SK-N-SH treated with all-trans-retinoic acid at 6 μM for 48 hours (cell line): ENCODE measurements around the gene MTA3.

Experiments
- ATAC-seq: fragments of 200-7000 bp; cut with Tn5 transposase; 3 replicates; pipeline ENCODE4 v1.9.1; 2020; ENCODE audit warnings: mild to moderate bottlenecking, moderate library complexity
- BACH2 ChIP-seq: fragments of 250-450 bp; sonication (Bioruptor Pico); IDR thresholded peaks from 2 replicates; pipeline ENCODE4 v1.9.0; 2021; ENCODE audit warnings: mild to moderate bottlenecking, borderline replicate concordance
- CSDC2 ChIP-seq: fragments of 250-450 bp; sonication (Bioruptor Pico); IDR thresholded peaks from 2 replicates; pipeline ENCODE4 v1.5.0; 2020; ENCODE audit warnings: mild to moderate bottlenecking, moderate library complexity
- ESRRG ChIP-seq: fragments of 250-450 bp; sonication (Bioruptor Pico); IDR thresholded peaks from 2 replicates; pipeline ENCODE4 v1.6.1; 2021; ENCODE audit warnings: mild to moderate bottlenecking
- GLIS3 ChIP-seq: fragments of 250-450 bp; sonication (Bioruptor Pico); IDR thresholded peaks from 2 replicates; pipeline ENCODE4 v1.5.0; 2020; ENCODE audit warnings: mild to moderate bottlenecking, moderate library complexity
- OSR1 ChIP-seq: fragments of 250-450 bp; sonication (Bioruptor Pico); IDR thresholded peaks from 2 replicates; pipeline ENCODE4 v1.8.0; 2022; ENCODE audit warnings: moderate library complexity, mild to moderate bottlenecking, inconsistent platforms
- PPARA ChIP-seq: fragments of 250-450 bp; sonication (Bioruptor Pico); IDR thresholded peaks from 2 replicates; pipeline ENCODE4 v1.5.0; 2020; ENCODE audit warnings: mild to moderate bottlenecking, borderline replicate concordance
- RARB ChIP-seq: fragments of 250-450 bp; sonication (Bioruptor Pico); IDR thresholded peaks from 2 replicates; pipeline ENCODE4 v1.8.0; 2021; ENCODE audit warnings: mild to moderate bottlenecking, moderate library complexity
- SNAI2 ChIP-seq: fragments of 250-450 bp; sonication (Bioruptor Pico); IDR thresholded peaks from 2 replicates; pipeline ENCODE4 v1.5.0; 2020; ENCODE audit warnings: mild to moderate bottlenecking, moderate library complexity
- TCF4 ChIP-seq: fragments of 250-450 bp; sonication (Bioruptor Pico); IDR thresholded peaks from 2 replicates; pipeline ENCODE4 v1.8.0; 2021; ENCODE audit warnings: mild to moderate bottlenecking, moderate library complexity, borderline replicate concordance
- TOX ChIP-seq: fragments of 250-450 bp; sonication (Bioruptor Pico); IDR thresholded peaks from 2 replicates; pipeline ENCODE4 v1.8.0; 2021; ENCODE audit warnings: mild to moderate bottlenecking, moderate library complexity, borderline replicate concordance
- ZFP3 ChIP-seq: fragments of 250-450 bp; sonication (Bioruptor Pico); IDR thresholded peaks from 2 replicates; pipeline ENCODE4 v1.5.0; 2020; ENCODE audit warnings: mild to moderate bottlenecking, moderate library complexity
- ZNF8 ChIP-seq: fragments of 450-650 bp; formaldehyde crosslinking; IDR thresholded peaks from 2 replicates; pipeline ENCODE4 v1.5.0; 2020; ENCODE audit warnings: mild to moderate bottlenecking, moderate library complexity
- TF ChIP-seq, protein P1 (sequence below): fragments of 250-450 bp; sonication (Bioruptor Pico); IDR thresholded peaks from 2 replicates; pipeline ENCODE4 v1.5.1; 2021; ENCODE audit warnings: mild to moderate bottlenecking, moderate library complexity
- TF ChIP-seq, protein P2 (sequence below): fragments of 250-450 bp; sonication (Bioruptor Pico); IDR thresholded peaks from 2 replicates; pipeline ENCODE4 v1.8.0; 2021; ENCODE audit warnings: low read depth, mild to moderate bottlenecking, moderate library complexity, borderline replicate concordance
- TF ChIP-seq, protein P3 (sequence below): fragments of 250-450 bp; sonication (Bioruptor Pico); IDR thresholded peaks from 2 replicates; pipeline ENCODE4 v1.8.0; 2020; ENCODE audit warnings: mild to moderate bottlenecking, moderate library complexity, borderline replicate concordance
- TF ChIP-seq, protein P4 (sequence below): fragments of 250-450 bp; sonication (Bioruptor Pico); IDR thresholded peaks from 2 replicates; pipeline ENCODE4 v1.5.1; 2020; ENCODE audit warnings: low read depth, mild to moderate bottlenecking, moderate library complexity

Gene MTA3

DNA sequence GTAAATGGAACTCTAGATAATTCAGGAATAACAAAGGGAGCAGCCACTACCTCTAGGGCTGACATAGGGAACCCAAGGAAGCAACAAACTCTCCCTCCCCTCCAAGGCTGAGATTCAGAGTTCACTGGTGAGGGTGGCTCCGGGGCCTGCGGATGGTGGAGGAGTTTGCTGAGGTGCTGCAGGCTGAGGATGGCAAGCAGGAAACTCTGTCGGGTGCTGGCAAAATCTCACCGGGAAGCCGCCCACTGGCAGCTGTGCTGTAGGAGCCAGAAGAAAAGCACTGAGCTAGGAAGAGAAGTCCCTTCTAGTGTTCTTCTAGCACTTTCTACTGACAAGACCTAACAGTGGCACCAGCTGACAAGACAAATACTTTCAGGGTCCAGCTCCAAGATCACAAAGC lies 236.5 kb downstream of the MTA3 start:
- TF ChIP-seq PPARA (CRISPR knock-in tag) = no peak
- TF ChIP-seq ZNF8 (CRISPR knock-in tag) = no peak
- no peak for TF ChIP-seq ESRRG (CRISPR knock-in tag)
- TF ChIP-seq OSR1 (CRISPR knock-in tag) = no peak
- no peak for TF ChIP-seq TCF4 (CRISPR knock-in tag)
- TF ChIP-seq BACH2 (CRISPR knock-in tag) = no peak
- no peak for TF ChIP-seq GLIS3 (CRISPR knock-in tag)
- TF ChIP-seq ZFP3 = no peak
- TF ChIP-seq SNAI2 (CRISPR knock-in tag) = no peak
- TF ChIP-seq, protein P1, sequence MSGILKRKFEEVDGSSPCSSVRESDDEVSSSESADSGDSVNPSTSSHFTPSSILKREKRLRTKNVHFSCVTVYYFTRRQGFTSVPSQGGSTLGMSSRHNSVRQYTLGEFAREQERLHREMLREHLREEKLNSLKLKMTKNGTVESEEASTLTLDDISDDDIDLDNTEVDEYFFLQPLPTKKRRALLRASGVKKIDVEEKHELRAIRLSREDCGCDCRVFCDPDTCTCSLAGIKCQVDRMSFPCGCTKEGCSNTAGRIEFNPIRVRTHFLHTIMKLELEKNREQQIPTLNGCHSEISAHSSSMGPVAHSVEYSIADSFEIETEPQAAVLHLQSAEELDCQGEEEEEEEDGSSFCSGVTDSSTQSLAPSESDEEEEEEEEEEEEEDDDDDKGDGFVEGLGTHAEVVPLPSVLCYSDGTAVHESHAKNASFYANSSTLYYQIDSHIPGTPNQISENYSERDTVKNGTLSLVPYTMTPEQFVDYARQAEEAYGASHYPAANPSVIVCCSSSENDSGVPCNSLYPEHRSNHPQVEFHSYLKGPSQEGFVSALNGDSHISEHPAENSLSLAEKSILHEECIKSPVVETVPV = no peak
- TF ChIP-seq CSDC2 (CRISPR knock-in tag) = no peak
- TF ChIP-seq TOX (CRISPR knock-in tag) = no peak
- TF ChIP-seq, protein P2, sequence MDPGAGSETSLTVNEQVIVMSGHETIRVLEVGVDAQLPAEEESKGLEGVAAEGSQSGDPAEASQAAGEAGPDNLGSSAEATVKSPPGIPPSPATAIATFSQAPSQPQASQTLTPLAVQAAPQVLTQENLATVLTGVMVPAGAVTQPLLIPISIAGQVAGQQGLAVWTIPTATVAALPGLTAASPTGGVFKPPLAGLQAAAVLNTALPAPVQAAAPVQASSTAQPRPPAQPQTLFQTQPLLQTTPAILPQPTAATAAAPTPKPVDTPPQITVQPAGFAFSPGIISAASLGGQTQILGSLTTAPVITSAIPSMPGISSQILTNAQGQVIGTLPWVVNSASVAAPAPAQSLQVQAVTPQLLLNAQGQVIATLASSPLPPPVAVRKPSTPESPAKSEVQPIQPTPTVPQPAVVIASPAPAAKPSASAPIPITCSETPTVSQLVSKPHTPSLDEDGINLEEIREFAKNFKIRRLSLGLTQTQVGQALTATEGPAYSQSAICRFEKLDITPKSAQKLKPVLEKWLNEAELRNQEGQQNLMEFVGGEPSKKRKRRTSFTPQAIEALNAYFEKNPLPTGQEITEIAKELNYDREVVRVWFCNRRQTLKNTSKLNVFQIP (CRISPR knock-in tag) = no peak
- TF ChIP-seq, protein P3, sequence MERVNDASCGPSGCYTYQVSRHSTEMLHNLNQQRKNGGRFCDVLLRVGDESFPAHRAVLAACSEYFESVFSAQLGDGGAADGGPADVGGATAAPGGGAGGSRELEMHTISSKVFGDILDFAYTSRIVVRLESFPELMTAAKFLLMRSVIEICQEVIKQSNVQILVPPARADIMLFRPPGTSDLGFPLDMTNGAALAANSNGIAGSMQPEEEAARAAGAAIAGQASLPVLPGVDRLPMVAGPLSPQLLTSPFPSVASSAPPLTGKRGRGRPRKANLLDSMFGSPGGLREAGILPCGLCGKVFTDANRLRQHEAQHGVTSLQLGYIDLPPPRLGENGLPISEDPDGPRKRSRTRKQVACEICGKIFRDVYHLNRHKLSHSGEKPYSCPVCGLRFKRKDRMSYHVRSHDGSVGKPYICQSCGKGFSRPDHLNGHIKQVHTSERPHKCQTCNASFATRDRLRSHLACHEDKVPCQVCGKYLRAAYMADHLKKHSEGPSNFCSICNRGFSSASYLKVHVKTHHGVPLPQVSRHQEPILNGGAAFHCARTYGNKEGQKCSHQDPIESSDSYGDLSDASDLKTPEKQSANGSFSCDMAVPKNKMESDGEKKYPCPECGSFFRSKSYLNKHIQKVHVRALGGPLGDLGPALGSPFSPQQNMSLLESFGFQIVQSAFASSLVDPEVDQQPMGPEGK = no peak
- no peak for TF ChIP-seq RARB (CRISPR knock-in tag)
- TF ChIP-seq, protein P4, sequence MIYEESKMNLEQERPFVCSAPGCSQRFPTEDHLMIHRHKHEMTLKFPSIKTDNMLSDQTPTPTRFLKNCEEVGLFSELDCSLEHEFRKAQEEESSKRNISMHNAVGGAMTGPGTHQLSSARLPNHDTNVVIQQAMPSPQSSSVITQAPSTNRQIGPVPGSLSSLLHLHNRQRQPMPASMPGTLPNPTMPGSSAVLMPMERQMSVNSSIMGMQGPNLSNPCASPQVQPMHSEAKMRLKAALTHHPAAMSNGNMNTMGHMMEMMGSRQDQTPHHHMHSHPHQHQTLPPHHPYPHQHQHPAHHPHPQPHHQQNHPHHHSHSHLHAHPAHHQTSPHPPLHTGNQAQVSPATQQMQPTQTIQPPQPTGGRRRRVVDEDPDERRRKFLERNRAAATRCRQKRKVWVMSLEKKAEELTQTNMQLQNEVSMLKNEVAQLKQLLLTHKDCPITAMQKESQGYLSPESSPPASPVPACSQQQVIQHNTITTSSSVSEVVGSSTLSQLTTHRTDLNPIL (CRISPR knock-in tag) = no peak
- TF ChIP-seq, all 23 proteins: peak for 0
- ATAC-seq = no peak
